Right atrium auricular region (tissue), 2 donors: ENCODE data around the gene ROBO3. TPM values are rescaled to one million over a fixed set of nuclear protein-coding genes. Genes with fewer than 3 reads are reported as not detected.

ENCODE experiments used
- DNase-seq: peaks from one replicate; pipeline ENCODE4 v3.0.0-alpha.2; 2019; ENCODE audit warnings: low spot score
- H3K27ac ChIP-seq, 2 donors: fragments of 200-600 bp; sonication (generic); 1 replicate in 1 of 2; 2 replicates in 1 of 2; pipeline ENCODE4 v1.5.1; 2016 to 2019
- H3K27me3 ChIP-seq, 2 donors: fragments of 200-600 bp; sonication (generic); one replicate each; pipeline versions ENCODE4 v1.5.1 to v1.6.0; 2017 to 2019
- H3K36me3 ChIP-seq: fragments of 200-600 bp; sonication (generic); one replicate; pipeline ENCODE4 v1.5.1; 2016
- H3K4me1 ChIP-seq, 2 donors: fragments of 200-600 bp; sonication (generic); one replicate each; pipeline versions ENCODE4 v1.5.1 to v1.6.0; 2017 to 2019
- H3K4me3 ChIP-seq, 2 donors: fragments of 200-600 bp; sonication (generic); 1 replicate in 1 of 2; 2 replicates in 1 of 2; pipeline ENCODE4 v1.5.1; 2017 to 2019; ENCODE audit warnings: mild to moderate bottlenecking in 1 of 2, moderate library complexity in 1 of 2
- H3K9me3 ChIP-seq, 2 donors: fragments of 200-600 bp; sonication (generic); one replicate each; pipeline ENCODE4 v1.5.1; 2019
- CTCF ChIP-seq, 2 donors: fragments of 200-600 bp; sonication (generic); IDR thresholded peaks; one replicate each; pipeline ENCODE4 v1.5.1; 2019; ENCODE audit warnings: antibody characterized with exemption in 2 of 2
- total RNA-seq, 2 donors: library from RNA; depleted of rRNA; stranded (reverse); fragments of >200 nt; gene quantifications; one replicate each; pipeline ENCODE4 v1.1.0, GENCODE V29; 2016

Gene ROBO3
- total RNA-seq, 2 donors from 2014 or later: 6.4 to 10.1 TPM

- H3K4me1 ChIP-seq: peaks cover 0 to 47% of the 10 kb centered on the region in 2 donors
- H3K27ac ChIP-seq: no peak overlapping the region
These were observed 898 bp upstream of the ROBO3 start for GRCh38 chr11:124864176-124864891.

GRCh38 chr11:124864892-124865180 lies 396 bp upstream of the ROBO3 start:
- no peak for DNase-seq
- H3K27me3 ChIP-seq: peaks cover 32 to 55% of the 10 kb centered on the region in 2 donors
- no peaks in the 10 kb centered on the region for H3K36me3 ChIP-seq
- no peak overlapping the region for H3K4me3 ChIP-seq
- no peak overlapping the region for H3K27ac ChIP-seq
- H3K4me1 ChIP-seq: peaks cover 0 to 47% of the 10 kb centered on the region in 2 donors
- H3K9me3 ChIP-seq: no peaks in the 10 kb centered on the region
- no peak for TF ChIP-seq CTCF (IDR thresholded peaks at IDR 0.05)

More at GRCh38 chr11:124864176-124864891, 898 bp upstream of the ROBO3 start:
- H3K36me3 ChIP-seq: no peaks in the 10 kb centered on the region
- H3K4me3 ChIP-seq: no peak overlapping the region
- H3K9me3 ChIP-seq: no peaks in the 10 kb centered on the region
- TF ChIP-seq CTCF (IDR thresholded peaks at IDR 0.05): no peak
- peaks cover 32 to 50% of the 10 kb centered on the region in 2 donors for H3K27me3 ChIP-seq
- no peak for DNase-seq

GRCh38 chr11:124865902-124866851 lies 945 bp downstream of the ROBO3 start:
- peaks cover 32 to 58% of the 10 kb centered on the region in 2 donors for H3K27me3 ChIP-seq
- no peak for DNase-seq
- no peaks in the 10 kb centered on the region for H3K36me3 ChIP-seq
- H3K4me1 ChIP-seq: peaks cover 0 to 47% of the 10 kb centered on the region in 2 donors
- TF ChIP-seq CTCF (IDR thresholded peaks at IDR 0.05): peak; percentile 70 to 92
- no peaks in the 10 kb centered on the region for H3K9me3 ChIP-seq
- H3K27ac ChIP-seq: no peak overlapping the region
- peak overlapping the region in 1 of 2 donors; percentile 36 for H3K4me3 ChIP-seq

- TF ChIP-seq CTCF (IDR thresholded peaks at IDR 0.05): peak in 1 of 2 donors; percentile 67
- Histone ChIP-seq H3K4me1 (peaks cover 0 to 47% of the 10 kb centered on the region in 2 donors), H3K4me3 (no peak overlapping the region), H3K36me3 (no peaks in the 10 kb centered on the region), H3K27ac (no peak overlapping the region), H3K27me3 (peaks cover 32 to 58% of the 10 kb centered on the region in 2 donors), H3K9me3 (no peaks in the 10 kb centered on the region)
- no peak for DNase-seq
These were observed 2.5 kb downstream of the ROBO3 start for GRCh38 chr11:124867700-124868099.

- Histone ChIP-seq H3K9me3 (no peaks in the 10 kb centered on the region), H3K36me3 (no peaks in the 10 kb centered on the region), H3K4me3 (no peak overlapping the region), H3K27ac (no peak overlapping the region), H3K27me3 (peaks cover 32 to 58% of the 10 kb centered on the region in 2 donors), H3K4me1 (peaks cover 0 to 39% of the 10 kb centered on the region in 2 donors)
- no peak for DNase-seq
- TF ChIP-seq CTCF (IDR thresholded peaks at IDR 0.05): no peak
These were observed 3.4 kb downstream of the ROBO3 start for GRCh38 chr11:124868331-124869274.
